Measurements from ENCODE around the gene LDLRAD3. TPM values are rescaled to one million over a fixed set of nuclear protein-coding genes. Genes with fewer than 3 reads are reported as not detected.

Gene LDLRAD3
- total and polyA plus RNA-seq, 7 experiments from 2014 or later: 0.08 to 6.9 (median 0.41) TPM; not detected in 3

DNA sequence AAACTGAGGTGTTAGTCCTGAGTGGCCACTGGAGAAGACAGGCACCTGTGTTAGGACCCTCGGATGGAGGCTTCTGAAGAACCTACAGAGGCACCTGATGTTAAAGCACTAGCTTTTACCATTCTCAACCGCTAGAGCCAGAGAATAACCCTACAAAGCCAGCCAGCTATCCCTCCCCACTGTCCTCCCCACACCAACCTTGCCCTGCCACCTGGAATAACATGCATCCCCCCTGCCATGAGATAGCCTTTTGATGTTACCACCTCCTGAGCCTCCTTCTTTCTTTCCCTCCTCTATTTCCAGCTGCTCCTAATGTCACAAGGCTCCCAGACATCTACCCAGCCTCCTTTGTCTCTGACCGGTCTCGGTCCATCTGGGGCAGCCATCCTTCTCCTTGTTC is 317.2 kb downstream of the LDLRAD3 start:
- intact Hi-C loops (cut with micrococcal nuclease): no loop called here
- no peak overlapping the region for H3K4me3 Mint-ChIP-seq
- DNase-seq: no peak
- H3K36me3 Mint-ChIP-seq: no peaks in the 10 kb centered on the region
- no peaks in the 10 kb centered on the region for H3K4me1 Mint-ChIP-seq
- Histone ChIP-seq H3K4me3 (ENCODE audit: low read length) (no peak overlapping the region), H3K27ac (ENCODE audit: low read depth, low read length) (no peak overlapping the region), H3K27me3 (ENCODE audit: control insufficient read depth in 2 of 2, insufficient read depth in 2 of 2, low read length in 2 of 2) (no peaks in the 10 kb centered on the region), H3K9me3 (ENCODE audit: control insufficient read depth in 2 of 3, low read length in 3 of 3) (no peaks in the 10 kb centered on the region), H3K4me1 (ENCODE audit: control insufficient read depth in 2 of 2, insufficient read depth in 2 of 2, low read length in 2 of 2) (no peaks in the 10 kb centered on the region), H3K36me3 (ENCODE audit: control insufficient read depth in 2 of 3, insufficient read depth in 3 of 3, low read length in 3 of 3) (no peaks in the 10 kb centered on the region)
- H3K27me3 Mint-ChIP-seq: peaks cover 18 to 49% (median 39%) of the 10 kb centered on the region in 5 donors
- ChIA-PET POLR2A (no interaction called here), CTCF (interaction anchor here (1.0 kb wide), 1 partner anchor 643 kb away, joined by 4 read pairs; the partner anchor contains the start of gene FJX1)
- ATAC-seq: no peak
- H3K9me3 Mint-ChIP-seq: no peaks in the 10 kb centered on the region
- H3K27ac Mint-ChIP-seq: no peak overlapping the region

DNA sequence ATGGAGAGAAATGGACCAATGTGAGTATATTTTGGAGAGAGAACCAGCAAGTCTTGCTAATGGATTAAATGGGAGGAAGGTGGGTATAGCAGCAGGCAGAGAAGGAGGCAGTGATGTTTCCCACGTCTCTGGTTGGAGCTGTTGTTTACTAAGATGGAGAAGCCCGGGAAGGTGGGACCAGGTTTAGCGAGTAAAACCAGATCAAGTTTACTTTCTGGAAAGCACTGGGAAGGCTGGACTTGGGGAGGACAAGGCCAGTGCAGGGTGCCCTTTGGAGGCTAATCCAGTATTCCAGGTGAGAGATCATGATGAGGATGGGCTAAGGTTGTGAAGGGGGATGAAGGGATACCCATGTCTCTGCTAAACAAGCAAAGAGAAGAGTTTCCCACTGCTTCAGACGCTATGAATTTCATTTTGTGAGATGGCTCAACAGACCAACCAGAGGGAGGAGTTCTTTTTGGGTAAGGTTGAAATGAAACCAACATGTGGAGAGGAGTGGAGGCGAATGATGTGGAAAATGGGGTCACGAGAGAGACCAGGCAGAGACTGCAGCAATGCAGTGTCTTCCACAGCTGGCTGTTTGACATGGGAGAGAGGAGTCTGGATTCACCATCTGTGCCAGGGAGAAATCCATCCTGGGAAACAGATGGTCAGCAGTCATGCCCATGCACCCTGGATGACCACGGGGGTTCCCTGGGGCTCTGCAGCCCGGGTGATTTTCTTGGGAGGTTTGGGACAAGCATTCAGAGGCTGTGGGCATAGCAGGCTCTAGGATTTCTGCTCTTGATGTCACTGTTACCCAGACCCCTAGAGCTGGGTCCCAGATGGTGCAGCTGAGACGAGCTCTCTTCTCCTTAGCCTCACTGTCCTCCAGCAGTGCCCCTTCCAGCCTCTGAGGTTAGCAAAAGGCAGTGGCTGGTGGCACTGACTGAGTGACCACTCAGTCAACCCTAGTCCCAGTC is 320.4 kb downstream of the LDLRAD3 start:
- H3K27ac ChIP-seq (ENCODE audit: low read depth, low read length): no peak overlapping the region
- ChIA-PET POLR2A (no interaction called here), CTCF (interaction anchor here (0.8 kb wide), 1 partner anchor 645 kb away, joined by 4 read pairs; no protein-coding TSS in a partner anchor)
- no peaks in the 10 kb centered on the region for H3K4me1 ChIP-seq (ENCODE audit: control insufficient read depth in 2 of 2, insufficient read depth in 2 of 2, low read length in 2 of 2)
- Mint-ChIP-seq H3K4me3 (no peak overlapping the region), H3K36me3 (no peaks in the 10 kb centered on the region), H3K9me3 (no peaks in the 10 kb centered on the region), H3K27me3 (peaks cover 8 to 30% (median 14%) of the 10 kb centered on the region in 5 donors), H3K4me1 (no peaks in the 10 kb centered on the region), H3K27ac (no peak overlapping the region)
- H3K9me3 ChIP-seq (ENCODE audit: control insufficient read depth in 2 of 3, low read length in 3 of 3): no peaks in the 10 kb centered on the region
- no peaks in the 10 kb centered on the region for H3K27me3 ChIP-seq (ENCODE audit: control insufficient read depth in 2 of 2, insufficient read depth in 2 of 2, low read length in 2 of 2)
- H3K36me3 ChIP-seq (ENCODE audit: control insufficient read depth in 2 of 3, insufficient read depth in 3 of 3, low read length in 3 of 3): no peaks in the 10 kb centered on the region
- intact Hi-C loops (cut with micrococcal nuclease): no loop called here
- no peak overlapping the region for H3K4me3 ChIP-seq (ENCODE audit: low read length)
- ATAC-seq: no peak
- no peak for DNase-seq

DNA sequence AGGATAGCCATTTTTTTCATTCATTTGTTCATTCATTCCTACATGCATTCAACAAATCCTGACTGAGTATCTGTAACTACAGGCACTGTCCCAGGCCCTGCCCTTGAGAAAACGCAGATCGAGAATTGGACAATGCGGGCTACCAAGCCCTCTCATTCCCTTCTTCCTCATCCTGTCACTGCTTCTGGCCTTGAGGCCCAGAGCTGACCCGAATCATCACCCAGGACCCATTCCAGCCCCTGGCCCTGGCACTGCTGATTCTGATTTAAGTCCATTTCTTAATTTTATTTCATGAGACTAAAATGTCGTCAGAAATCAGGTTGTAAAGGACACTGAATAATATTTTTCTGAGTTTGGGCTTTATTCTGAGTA is 321.1 kb downstream of the LDLRAD3 start:
- ChIA-PET POLR2A (no interaction called here), CTCF (interaction anchor here (0.8 to 2.0 kb wide), 2 partner anchors 16 to 646 kb away, joined by 4 to 8 read pairs; no protein-coding TSS in a partner anchor)
- H3K36me3 Mint-ChIP-seq: peaks cover 0 to 4% (median 4%) of the 10 kb centered on the region in 5 donors
- Histone ChIP-seq H3K4me3 (ENCODE audit: low read length) (no peak overlapping the region), H3K27me3 (ENCODE audit: control insufficient read depth in 2 of 2, insufficient read depth in 2 of 2, low read length in 2 of 2) (no peaks in the 10 kb centered on the region), H3K36me3 (ENCODE audit: control insufficient read depth in 2 of 3, insufficient read depth in 3 of 3, low read length in 3 of 3) (no peaks in the 10 kb centered on the region), H3K27ac (ENCODE audit: low read depth, low read length) (no peak overlapping the region), H3K9me3 (ENCODE audit: control insufficient read depth in 2 of 3, low read length in 3 of 3) (no peaks in the 10 kb centered on the region), H3K4me1 (ENCODE audit: control insufficient read depth in 2 of 2, insufficient read depth in 2 of 2, low read length in 2 of 2) (no peaks in the 10 kb centered on the region)
- ATAC-seq (no peak), DNase-seq (no peak)
- intact Hi-C loops (cut with micrococcal nuclease): loop anchor here in 1 of 2 donors (5.0 kb wide), 3 partner anchors 223 to 778 kb away; no protein-coding TSS in a partner anchor
- no peak overlapping the region for H3K4me3 Mint-ChIP-seq
- peaks cover 5 to 28% (median 13%) of the 10 kb centered on the region in 5 donors for H3K27me3 Mint-ChIP-seq
- no peaks in the 10 kb centered on the region for H3K4me1 Mint-ChIP-seq
- H3K27ac Mint-ChIP-seq: no peak overlapping the region
- H3K9me3 Mint-ChIP-seq: no peaks in the 10 kb centered on the region

DNA sequence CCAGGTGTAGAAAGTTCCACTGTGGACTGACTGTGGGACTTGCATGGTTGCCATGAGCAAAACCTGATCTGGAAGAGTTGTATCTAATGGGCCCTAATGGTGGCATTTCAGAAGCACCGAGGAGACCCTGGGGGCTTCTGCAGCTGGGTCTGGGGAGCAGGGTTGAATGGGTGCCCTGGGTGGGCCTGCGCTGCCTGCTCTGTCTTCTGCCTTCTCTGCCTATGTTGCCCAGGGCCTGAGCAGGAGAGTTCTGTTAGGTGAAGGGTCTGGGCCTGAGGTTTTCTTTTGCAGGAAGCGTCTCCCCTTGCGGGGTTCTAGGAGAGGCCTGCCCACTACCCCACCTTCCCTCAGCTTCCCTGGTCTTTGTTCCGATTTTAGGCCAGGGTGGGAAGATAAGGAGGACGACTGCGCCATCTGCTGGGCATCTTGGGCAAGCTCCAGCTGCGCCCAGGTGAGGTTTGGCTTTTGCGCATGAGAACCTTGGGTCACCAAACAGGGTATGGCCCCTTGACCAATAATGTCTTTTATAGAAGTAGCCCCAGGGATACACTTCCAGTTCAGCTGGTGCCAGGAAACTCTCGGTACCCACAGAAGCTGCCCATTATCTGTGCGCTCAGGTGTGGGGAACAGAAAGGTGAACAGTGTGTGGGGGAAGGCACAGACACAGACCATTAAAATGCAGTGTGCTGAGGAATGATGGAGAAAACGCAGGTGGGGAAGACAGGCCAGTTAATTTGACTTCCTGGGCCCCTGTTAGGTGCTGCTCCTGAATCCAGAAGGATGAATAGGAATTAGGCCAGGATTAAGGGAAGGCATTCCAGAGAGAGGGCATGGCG is 322.1 kb downstream of the LDLRAD3 start:
- no peaks in the 10 kb centered on the region for H3K9me3 Mint-ChIP-seq
- no peak overlapping the region for H3K4me3 Mint-ChIP-seq
- peaks cover 0 to 20% (median 13%) of the 10 kb centered on the region in 5 donors for H3K27me3 Mint-ChIP-seq
- Histone ChIP-seq H3K4me3 (ENCODE audit: low read length) (no peak overlapping the region), H3K9me3 (ENCODE audit: control insufficient read depth in 2 of 3, low read length in 3 of 3) (no peaks in the 10 kb centered on the region), H3K4me1 (ENCODE audit: control insufficient read depth in 2 of 2, insufficient read depth in 2 of 2, low read length in 2 of 2) (no peaks in the 10 kb centered on the region), H3K27ac (ENCODE audit: low read depth, low read length) (no peak overlapping the region), H3K27me3 (ENCODE audit: control insufficient read depth in 2 of 2, insufficient read depth in 2 of 2, low read length in 2 of 2) (no peaks in the 10 kb centered on the region), H3K36me3 (ENCODE audit: control insufficient read depth in 2 of 3, insufficient read depth in 3 of 3, low read length in 3 of 3) (peaks cover 0 to 3% (median 0%) of the 10 kb centered on the region in 3 experiments)
- ChIA-PET POLR2A (no interaction called here), CTCF (interaction anchor here (0.7 to 2.0 kb wide), 9 partner anchors 12 to 781 kb away, joined by 3 to 9 read pairs (median 4); partner anchors contain the start of gene FJX1)
- H3K4me1 Mint-ChIP-seq: no peaks in the 10 kb centered on the region
- H3K36me3 Mint-ChIP-seq: peaks cover 0 to 14% (median 12%) of the 10 kb centered on the region in 5 donors
- ATAC-seq: peak; percentile 68
- no peak overlapping the region for H3K27ac Mint-ChIP-seq
- intact Hi-C loops (cut with micrococcal nuclease): loop anchor here (1.0 to 5.0 kb wide), 6 partner anchors 224 to 779 kb away; no protein-coding TSS in a partner anchor
- DNase-seq: peak; percentile 14 to 58 (median 35)

DNA sequence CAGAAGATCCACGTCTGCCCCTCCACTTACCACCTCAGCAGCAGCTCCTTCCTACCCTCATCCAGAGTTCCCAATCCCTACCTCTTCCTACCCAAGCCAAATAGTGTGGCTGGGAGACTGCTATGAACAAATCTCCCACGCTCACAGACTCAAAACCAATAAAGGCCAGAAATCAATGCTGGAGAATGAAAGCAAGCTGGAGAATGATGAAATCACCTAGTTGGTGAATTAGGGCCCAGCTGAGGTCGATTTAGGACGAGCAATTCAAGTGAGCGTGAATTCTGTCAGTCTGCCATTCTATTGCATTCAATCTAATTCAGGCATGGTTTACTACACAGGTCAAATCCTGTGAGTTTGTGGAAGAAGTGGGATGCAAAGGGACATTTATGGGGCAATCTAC is 322.9 kb downstream of the LDLRAD3 start:
- H3K27me3 Mint-ChIP-seq: peaks cover 0 to 14% (median 7%) of the 10 kb centered on the region in 5 donors
- Histone ChIP-seq H3K4me1 (ENCODE audit: control insufficient read depth in 2 of 2, insufficient read depth in 2 of 2, low read length in 2 of 2) (no peaks in the 10 kb centered on the region), H3K36me3 (ENCODE audit: control insufficient read depth in 2 of 3, insufficient read depth in 3 of 3, low read length in 3 of 3) (peaks cover 0 to 7% (median 0%) of the 10 kb centered on the region in 3 experiments), H3K4me3 (ENCODE audit: low read length) (no peak overlapping the region), H3K27ac (ENCODE audit: low read depth, low read length) (no peak overlapping the region), H3K27me3 (ENCODE audit: control insufficient read depth in 2 of 2, insufficient read depth in 2 of 2, low read length in 2 of 2) (no peaks in the 10 kb centered on the region), H3K9me3 (ENCODE audit: control insufficient read depth in 2 of 3, low read length in 3 of 3) (no peaks in the 10 kb centered on the region)
- H3K9me3 Mint-ChIP-seq: peaks cover 0 to under 1% (median 0%) of the 10 kb centered on the region in 11 donors
- peaks cover 0 to 21% (median 20%) of the 10 kb centered on the region in 5 donors for H3K36me3 Mint-ChIP-seq
- peaks cover 0 to 2% (median 0%) of the 10 kb centered on the region in 7 donors for H3K4me1 Mint-ChIP-seq
- ChIA-PET CTCF (interaction anchor here (0.7 to 2.0 kb wide), 7 partner anchors 13 to 782 kb away, joined by 3 to 9 read pairs (median 4); partner anchors contain the start of gene FJX1), POLR2A (no interaction called here)
- intact Hi-C loops (cut with micrococcal nuclease): loop anchor here (1.0 to 5.0 kb wide), 6 partner anchors 224 to 779 kb away; no protein-coding TSS in a partner anchor
- DNase-seq (no peak), ATAC-seq (no peak)
- H3K27ac Mint-ChIP-seq: no peak overlapping the region
- H3K4me3 Mint-ChIP-seq: no peak overlapping the region

DNA sequence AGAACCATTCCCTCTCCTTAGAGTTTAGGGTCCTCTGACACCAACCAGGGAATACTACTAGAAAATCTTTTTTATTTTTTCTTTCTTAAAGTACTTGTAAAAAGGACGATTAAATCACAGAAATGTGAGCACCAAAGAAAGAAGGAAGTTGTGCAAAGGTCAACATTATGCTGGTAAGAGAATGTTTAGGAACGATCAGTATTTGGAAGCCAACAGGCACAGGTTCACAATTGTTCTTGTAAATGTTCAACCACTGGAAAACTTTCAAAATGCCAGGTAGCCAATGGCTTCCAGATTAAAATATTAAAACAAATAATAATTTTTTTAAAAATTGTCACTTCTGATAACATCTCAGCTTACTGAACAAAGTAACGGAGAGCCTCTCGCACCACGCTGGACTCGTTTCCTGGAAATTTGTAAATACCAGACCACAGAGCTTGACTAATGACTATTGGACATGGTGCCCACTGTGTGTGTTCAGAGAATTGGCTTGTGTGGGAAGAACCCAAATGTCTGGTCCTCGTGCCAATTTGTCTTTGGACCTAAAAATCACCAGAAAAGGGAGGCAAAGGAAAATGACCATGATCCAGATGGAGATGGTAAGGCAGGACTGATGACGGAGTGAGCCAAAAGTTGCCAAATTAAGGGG is 324.6 kb downstream of the LDLRAD3 start:
- POLR2A ChIA-PET: no interaction called here
- Histone ChIP-seq H3K4me3 (ENCODE audit: low read length) (no peak overlapping the region), H3K4me1 (ENCODE audit: control insufficient read depth in 2 of 2, insufficient read depth in 2 of 2, low read length in 2 of 2) (no peaks in the 10 kb centered on the region), H3K36me3 (ENCODE audit: control insufficient read depth in 2 of 3, insufficient read depth in 3 of 3, low read length in 3 of 3) (peaks cover 0 to 24% (median 6%) of the 10 kb centered on the region in 3 experiments), H3K9me3 (ENCODE audit: control insufficient read depth in 2 of 3, low read length in 3 of 3) (no peaks in the 10 kb centered on the region), H3K27me3 (ENCODE audit: control insufficient read depth in 2 of 2, insufficient read depth in 2 of 2, low read length in 2 of 2) (no peaks in the 10 kb centered on the region), H3K27ac (ENCODE audit: low read depth, low read length) (no peak overlapping the region)
- H3K36me3 Mint-ChIP-seq: peaks cover 0 to 37% (median 36%) of the 10 kb centered on the region in 5 donors
- peaks cover 0 to 7% (median 4%) of the 10 kb centered on the region in 5 donors for H3K27me3 Mint-ChIP-seq
- no peak for DNase-seq
- intact Hi-C loops (cut with micrococcal nuclease): loop anchor here in 1 of 2 donors (5.0 kb wide), 3 partner anchors 226 to 781 kb away; no protein-coding TSS in a partner anchor
- H3K4me3 Mint-ChIP-seq: no peak overlapping the region
- CTCF ChIA-PET: interaction anchor here (0.6 to 1.3 kb wide), 2 partner anchors 641 to 653 kb away, joined by 3 to 8 read pairs; no protein-coding TSS in a partner anchor
- peaks cover 0 to 15% (median 7%) of the 10 kb centered on the region in 11 donors for H3K9me3 Mint-ChIP-seq
- ATAC-seq: no peak
- H3K4me1 Mint-ChIP-seq: peaks cover 0 to 4% (median 0%) of the 10 kb centered on the region in 7 donors
- no peak overlapping the region for H3K27ac Mint-ChIP-seq

All from naive thymus-derived CD4-positive, alpha-beta T cell (primary cell).